ENCODE results near the gene DYTN.

DYTN gene

GRCh38 chr2:206616151-206616550, 102.0 kb downstream of the DYTN start:
- Histone ChIP-seq H3K36me3 (ENCODE audit: control insufficient read depth, insufficient read depth, low read length) (no peaks in the 10 kb centered on the region), H3K27me3 (ENCODE audit: control insufficient read depth, insufficient read depth, low read length, poor library complexity, severe bottlenecking) (no peaks in the 10 kb centered on the region), H3K4me3 (ENCODE audit: insufficient read depth, low read depth, low read length) (no peak overlapping the region), H3K9me3 (ENCODE audit: control insufficient read depth, low read length) (no peaks in the 10 kb centered on the region), H3K4me1 (ENCODE audit: control insufficient read depth, insufficient read depth, low read length) (no peaks in the 10 kb centered on the region), H3K27ac (ENCODE audit: insufficient read depth, low read depth, low read length, poor library complexity, severe bottlenecking) (no peak overlapping the region)
- 79 to 84% methylated on average over 2 of the region's 2 CpGs for WGBS, 2 experiments

- H3K36me3 ChIP-seq (ENCODE audit: control insufficient read depth, insufficient read depth, low read length), result no peaks in the 10 kb centered on the region
- no peaks in the 10 kb centered on the region for H3K27me3 ChIP-seq (ENCODE audit: control insufficient read depth, insufficient read depth, low read length, poor library complexity, severe bottlenecking)
- H3K9me3 ChIP-seq (ENCODE audit: control insufficient read depth, low read length), result no peaks in the 10 kb centered on the region
- H3K4me1 ChIP-seq (ENCODE audit: control insufficient read depth, insufficient read depth, low read length), result no peaks in the 10 kb centered on the region
- WGBS, 2 experiments, result 81 to 85% methylated on average over 7 of the region's 7 CpGs
- no peak overlapping the region for H3K27ac ChIP-seq (ENCODE audit: insufficient read depth, low read depth, low read length, poor library complexity, severe bottlenecking)
- no peak overlapping the region for H3K4me3 ChIP-seq (ENCODE audit: insufficient read depth, low read depth, low read length)
Observed at GRCh38 chr2:206615417-206616089, 102.6 kb downstream of the DYTN start.

- no peaks in the 10 kb centered on the region for H3K4me1 ChIP-seq (ENCODE audit: control insufficient read depth, insufficient read depth, low read length)
- no peaks in the 10 kb centered on the region for H3K27me3 ChIP-seq (ENCODE audit: control insufficient read depth, insufficient read depth, low read length, poor library complexity, severe bottlenecking)
- H3K27ac ChIP-seq (ENCODE audit: insufficient read depth, low read depth, low read length, poor library complexity, severe bottlenecking), result no peak overlapping the region
- WGBS, 2 experiments, result 93 to 97% methylated on average over 6 of the region's 6 CpGs
- no peaks in the 10 kb centered on the region for H3K9me3 ChIP-seq (ENCODE audit: control insufficient read depth, low read length)
- no peak overlapping the region for H3K4me3 ChIP-seq (ENCODE audit: insufficient read depth, low read depth, low read length)
- H3K36me3 ChIP-seq (ENCODE audit: control insufficient read depth, insufficient read depth, low read length), result no peaks in the 10 kb centered on the region
Observed at GRCh38 chr2:206614811-206615210, 103.4 kb downstream of the DYTN start.

GRCh38 chr2:206611736-206612135, 106.5 kb downstream of the DYTN start:
- Histone ChIP-seq H3K4me1 (ENCODE audit: control insufficient read depth, insufficient read depth, low read length) (no peaks in the 10 kb centered on the region), H3K27ac (ENCODE audit: insufficient read depth, low read depth, low read length, poor library complexity, severe bottlenecking) (no peak overlapping the region), H3K36me3 (ENCODE audit: control insufficient read depth, insufficient read depth, low read length) (no peaks in the 10 kb centered on the region), H3K9me3 (ENCODE audit: control insufficient read depth, low read length) (no peaks in the 10 kb centered on the region), H3K4me3 (ENCODE audit: insufficient read depth, low read depth, low read length) (no peak overlapping the region), H3K27me3 (ENCODE audit: control insufficient read depth, insufficient read depth, low read length, poor library complexity, severe bottlenecking) (no peaks in the 10 kb centered on the region)
- WGBS, 2 experiments, result 58 to 61% methylated on average over 3 of the region's 3 CpGs

GRCh38 chr2:206611191-206611590, 107.0 kb downstream of the DYTN start:
- Histone ChIP-seq H3K27me3 (ENCODE audit: control insufficient read depth, insufficient read depth, low read length, poor library complexity, severe bottlenecking) (no peaks in the 10 kb centered on the region), H3K9me3 (ENCODE audit: control insufficient read depth, low read length) (no peaks in the 10 kb centered on the region), H3K4me3 (ENCODE audit: insufficient read depth, low read depth, low read length) (no peak overlapping the region), H3K4me1 (ENCODE audit: control insufficient read depth, insufficient read depth, low read length) (no peaks in the 10 kb centered on the region), H3K36me3 (ENCODE audit: control insufficient read depth, insufficient read depth, low read length) (no peaks in the 10 kb centered on the region), H3K27ac (ENCODE audit: insufficient read depth, low read depth, low read length, poor library complexity, severe bottlenecking) (no peak overlapping the region)
- 95% methylated on average over 4 to 5 of the region's 6 CpGs for WGBS, 2 experiments

GRCh38 chr2:206610451-206610850, 107.7 kb downstream of the DYTN start:
- Histone ChIP-seq H3K27ac (ENCODE audit: insufficient read depth, low read depth, low read length, poor library complexity, severe bottlenecking) (no peak overlapping the region), H3K9me3 (ENCODE audit: control insufficient read depth, low read length) (no peaks in the 10 kb centered on the region), H3K4me3 (ENCODE audit: insufficient read depth, low read depth, low read length) (no peak overlapping the region), H3K36me3 (ENCODE audit: control insufficient read depth, insufficient read depth, low read length) (no peaks in the 10 kb centered on the region), H3K27me3 (ENCODE audit: control insufficient read depth, insufficient read depth, low read length, poor library complexity, severe bottlenecking) (no peaks in the 10 kb centered on the region), H3K4me1 (ENCODE audit: control insufficient read depth, insufficient read depth, low read length) (no peaks in the 10 kb centered on the region)
- WGBS, 2 experiments, result 82 to 97% methylated on average over 1 of the region's 1 CpG

GRCh38 chr2:206603243-206603642, 115.0 kb downstream of the DYTN start:
- H3K27ac ChIP-seq (ENCODE audit: insufficient read depth, low read depth, low read length, poor library complexity, severe bottlenecking), result no peak overlapping the region
- no peak overlapping the region for H3K4me3 ChIP-seq (ENCODE audit: insufficient read depth, low read depth, low read length)
- no peaks in the 10 kb centered on the region for H3K27me3 ChIP-seq (ENCODE audit: control insufficient read depth, insufficient read depth, low read length, poor library complexity, severe bottlenecking)
- H3K36me3 ChIP-seq (ENCODE audit: control insufficient read depth, insufficient read depth, low read length), result no peaks in the 10 kb centered on the region
- H3K4me1 ChIP-seq (ENCODE audit: control insufficient read depth, insufficient read depth, low read length), result no peaks in the 10 kb centered on the region
- no peaks in the 10 kb centered on the region for H3K9me3 ChIP-seq (ENCODE audit: control insufficient read depth, low read length)
- WGBS, 2 experiments, result 89 to 100% methylated on average over 2 to 3 of the region's 3 CpGs
